ENCODE measurements around the gene KIF26B. TPM values are rescaled to one million over a fixed set of nuclear protein-coding genes. Genes with fewer than 3 reads are reported as not detected.

The KIF26B gene
- total and polyA plus RNA-seq, 2 of the 4 experiments (the other 2 are of a cell fraction): 0.53 to 0.54 TPM

GRCh38 chr1:245292553-245292952, 137.8 kb downstream of the KIF26B start:
- Histone ChIP-seq H3K56ac (ENCODE audit: extremely low read depth, insufficient read depth, low read length) (no peak overlapping the region), H2AFZ (replicated peaks; ENCODE audit: low read length, poor library complexity) (no peak overlapping the region), H2AK5ac (ENCODE audit: low read depth, low read length) (no peak overlapping the region), H3K4me1 (ENCODE audit: control insufficient read depth, insufficient read depth, low read length) (no peaks in the 10 kb centered on the region), H4K20me1 (ENCODE audit: insufficient read depth, low read length) (no peaks in the 10 kb centered on the region), H3K14ac (replicated peaks; ENCODE audit: low read depth, low read length) (no peak overlapping the region), H4K91ac (ENCODE audit: insufficient read depth, low read depth, low read length) (no peak overlapping the region), H2AK9ac (replicated peaks; ENCODE audit: low read depth, low read length, poor library complexity) (no peak overlapping the region), H3K36me3 (ENCODE audit: control insufficient read depth, insufficient read depth, low read length) (no peaks in the 10 kb centered on the region), H3K27ac (ENCODE audit: insufficient read depth, low read length) (no peak overlapping the region), H3K4me2 (ENCODE audit: low read depth, low read length) (no peak overlapping the region), H4K8ac (ENCODE audit: low read depth in 2 of 2, low read length in 2 of 2) (no peak overlapping the region), H3K18ac (ENCODE audit: low read depth, low read length) (no peak overlapping the region), H2BK5ac (ENCODE audit: low read depth, low read length, poor library complexity, severe bottlenecking) (no peak overlapping the region), H3K4me3 (ENCODE audit: insufficient read depth, low read depth, low read length) (no peak overlapping the region), H3K27me3 (ENCODE audit: control insufficient read depth, insufficient read depth, low read length) (no peaks in the 10 kb centered on the region), H3K9ac (ENCODE audit: low read depth, low read length) (no peak overlapping the region), H2BK120ac (ENCODE audit: low read depth, low read length) (no peak overlapping the region), H4K5ac (ENCODE audit: low read depth, low read length) (no peak overlapping the region), H3K79me1 (ENCODE audit: low read depth in 1 of 2, low read length in 2 of 2) (no peaks in the 10 kb centered on the region), H2BK20ac (ENCODE audit: low read depth, low read length) (no peak overlapping the region), H3K23ac (ENCODE audit: low read depth, low read length) (no peak overlapping the region), H3K4ac (ENCODE audit: low read depth, low read length) (no peak overlapping the region), H3K9me3 (ENCODE audit: control insufficient read depth, insufficient read depth, low read length) (no peaks in the 10 kb centered on the region), H2BK15ac (ENCODE audit: low read depth, low read length) (no peak overlapping the region), H3K9me1 (ENCODE audit: insufficient read depth, low read length) (no peaks in the 10 kb centered on the region)
- POLR2A ChIA-PET (ENCODE audit: unreplicated experiment): no interaction called here
- in situ Hi-C loops (cut with MboI; ENCODE audit: low sequenced_read_pairs): no loop called here
- CTCF ChIA-PET: no interaction called here
- WGBS, 2 experiments (ENCODE audit: extremely low coverage in 2 of 2, insufficient read length in 1 of 2): 45% methylated on average over 2 of the region's 6 CpGs; no CpG with 5 or more reads in 1 of the 2 experiments
- no peak for DNase-seq
- intact Hi-C loops (cut with micrococcal nuclease): no loop called here
- no peak for ATAC-seq (ENCODE audit: low read depth)
- dilution Hi-C loops (cut with HindIII; ENCODE audit: low sequenced_read_pairs, unreplicated experiment): no loop called here
- TF ChIP-seq RCOR1 (IDR thresholded peaks at IDR 0.05; ENCODE audit: insufficient replicate concordance, low read length): no peak
- no peak for TF ChIP-seq SMC3 (IDR thresholded peaks at IDR 0.05; ENCODE audit: low read depth, low read length)
- TF ChIP-seq CTCF (conservative IDR thresholded peaks at IDR 0.05; ENCODE audit: low read depth, low read length): no peak
- no peak for TF ChIP-seq CEBPB (IDR thresholded peaks at IDR 0.05; ENCODE audit: low read depth, low read length)
- TF ChIP-seq POLR2A (IDR thresholded peaks at IDR 0.05; ENCODE audit: low read depth, low read length): no peak
- TF ChIP-seq CHD1 (IDR thresholded peaks at IDR 0.05; ENCODE audit: low read depth, low read length): no peak
- no TSS peak for BruUV-seq (replicated peaks)

Data from IMR-90 (cell line).